K562 (cell line): Measurements from ENCODE around the gene PDLIM7. TPM values are rescaled to one million over a fixed set of nuclear protein-coding genes. Genes with fewer than 3 reads are reported as not detected.

ENCODE experiments used
- ATAC-seq: fragments of 200-7000 bp; cut with Tn5 transposase; 3 replicates; pipeline ENCODE4 v1.9.1; 2020; ENCODE audit warnings: moderate library complexity
- BruUV-seq: library from RNA; stranded (reverse); fragments of 400-500 nt; replicated peaks from 2 replicates; lab custom pipeline; 2021; lab: Mats Ljungman, UMichigan
- CTCF ChIA-PET: fragments of 300-600 bp; formaldehyde crosslinking; extraction: SDS; loops from one replicate; lab custom pipeline; 2021; ENCODE audit warnings: low intra/inter-chr PET ratio; lab: Yijun Ruan, JAX
- POLR2A ChIA-PET: fragments of 300-600, 350-650 bp; sonication (Branson Sonifier 250); formaldehyde crosslinking; extraction: SDS; loops from one replicate; lab custom pipeline; 2021; ENCODE audit warnings: antibody characterized with exemption, inconsistent platforms; lab: Yijun Ruan, JAX
- DNase-seq, 4 experiments: peaks; one replicate each; pipeline versions ENCODE4 v3.0.0 to v3.0.0-alpha.2; 2011 to 2018; ENCODE audit warnings: low spot score in 3 of 4, mixed read lengths in 3 of 4; ENCODE audit errors: extremely low read depth in 1 of 4
- FAIRE-seq: peaks from 2 replicates; lab custom pipeline; 2011; peaks lifted over from hg19 to GRCh38; lab: Jason Lieb, UNC
- H2AFZ ChIP-seq: 2 replicates; pipeline ENCODE4 v1.6.0; 2011; ENCODE audit warnings: low read depth, low read length, control low read depth, inconsistent platforms
- H3K27ac ChIP-seq: fragments of 200-600 bp; 3 replicates; pipeline ENCODE4 v1.8.0; 2011; ENCODE audit warnings: low read depth, mild to moderate bottlenecking, control low read depth, inconsistent platforms, low read length, moderate library complexity, mixed read lengths; ENCODE audit errors: extremely low read depth
- H3K27me3 ChIP-seq, 2 experiments: fragments of 300-600 bp in 1 of 2; 2 replicates in 1 of 2; 3 replicates in 1 of 2; pipeline versions ENCODE4 v1.6.0 to v1.8.0; 2011; ENCODE audit warnings: inconsistent platforms in 2 of 2, low read length in 2 of 2, mild to moderate bottlenecking in 1 of 2, mixed read lengths in 1 of 2, moderate library complexity in 1 of 2; ENCODE audit not compliant: control insufficient read depth in 2 of 2, insufficient read depth in 2 of 2
- H3K36me3 ChIP-seq: fragments of 300-600 bp; 3 replicates; pipeline ENCODE4 v1.8.0; 2011; ENCODE audit warnings: mild to moderate bottlenecking, low read length, inconsistent platforms; ENCODE audit not compliant: control insufficient read depth, insufficient read depth
- H3K4me1 ChIP-seq, 2 experiments: fragments of 200-600 bp in 1 of 2; replicated peaks in 1 of 2; 2 replicates in 1 of 2; 3 replicates in 1 of 2; pipeline versions ENCODE4 v1.5.1 to v1.8.0; 2011; ENCODE audit warnings: inconsistent platforms in 2 of 2, low read length in 2 of 2, mild to moderate bottlenecking in 1 of 2, mixed read lengths in 1 of 2, moderate library complexity in 1 of 2; ENCODE audit not compliant: control insufficient read depth in 2 of 2, insufficient read depth in 2 of 2
- H3K4me2 ChIP-seq: 2 replicates; pipeline ENCODE4 v1.6.1; 2011; ENCODE audit warnings: low read length, control low read depth, inconsistent platforms, mixed read lengths; ENCODE audit not compliant: insufficient read depth
- H3K4me3 ChIP-seq: fragments of 200-600 bp; sonication (generic), shearing (Covaris generic); 2 replicates; pipeline ENCODE4 v1.5.1; 2016; ENCODE audit warnings: control low read depth, inconsistent platforms
- H3K79me2 ChIP-seq: fragments of 200-600 bp; 3 replicates; pipeline ENCODE4 v1.8.0; 2011; ENCODE audit warnings: low read length, inconsistent platforms; ENCODE audit not compliant: control insufficient read depth, insufficient read depth
- H3K9ac ChIP-seq, 2 experiments: 2 replicates each; pipeline versions ENCODE4 v1.6.0 to v1.6.1; 2011; ENCODE audit warnings: low read depth in 2 of 2, low read length in 2 of 2, control low read depth in 1 of 2, inconsistent platforms in 1 of 2, mild to moderate bottlenecking in 1 of 2, mixed read lengths in 1 of 2; ENCODE audit not compliant: insufficient read depth in 1 of 2
- H3K9me1 ChIP-seq: one replicate; pipeline ENCODE4 v1.6.0; 2011; ENCODE audit warnings: inconsistent platforms, mild to moderate bottlenecking, low read length, moderate library complexity; ENCODE audit not compliant: control insufficient read depth, insufficient read depth
- H3K9me3 ChIP-seq: replicated peaks from 2 replicates; pipeline ENCODE4 v1.5.1; 2011; ENCODE audit warnings: low read depth, low read length, inconsistent platforms; ENCODE audit not compliant: control insufficient read depth, insufficient read depth
- H4K20me1 ChIP-seq: replicated peaks from 2 replicates; pipeline ENCODE4 v1.6.1; 2011; ENCODE audit warnings: low read length, inconsistent platforms, mixed read lengths; ENCODE audit not compliant: control insufficient read depth, insufficient read depth
- FOSL1 ChIP-seq: fragments of 200-800 bp; sonication (Bioruptor generic); conservative IDR thresholded peaks from 2 replicates; pipeline ENCODE4 v1.6.1; 2016; ENCODE audit warnings: missing genetic modification characterization, missing compliant biosample characterization
- JUND ChIP-seq, 2 experiments: IDR thresholded peaks; 2 replicates in 1 of 2; 3 replicates in 1 of 2; pipeline ENCODE4 v1.6.1; 2011; ENCODE audit warnings: borderline replicate concordance in 2 of 2, low read depth in 2 of 2, low read length in 2 of 2, improper control_type of control experiment in 1 of 2, missing biosample characterization in 1 of 2, missing genetic modification characterization in 1 of 2, missing genetic modification reagents in 1 of 2
- RBM34 ChIP-seq: fragments of 200-400 bp; formaldehyde crosslinking; IDR thresholded peaks from 2 replicates; pipeline ENCODE4 v1.6.1; 2018; ENCODE audit warnings: low read length, borderline replicate concordance; ENCODE audit not compliant: insufficient read depth
- RFX7 ChIP-seq: fragments of 250-450 bp; sonication (Bioruptor Pico); IDR thresholded peaks from 2 replicates; pipeline ENCODE4 v1.5.1; 2021; ENCODE audit warnings: mild to moderate bottlenecking
- SAFB ChIP-seq: fragments of 200-400 bp; formaldehyde crosslinking; IDR thresholded peaks from 2 replicates; pipeline ENCODE4 v1.6.1; 2017; ENCODE audit warnings: low read depth, low read length, borderline replicate concordance
- SRSF1 ChIP-seq: fragments of 200-400 bp; formaldehyde crosslinking; IDR thresholded peaks from 2 replicates; pipeline ENCODE4 v1.6.1; 2017; ENCODE audit warnings: mild to moderate bottlenecking, low read depth, low read length, moderate library complexity
- SRSF3 ChIP-seq: fragments of 200-400 bp; formaldehyde crosslinking; IDR thresholded peaks from 2 replicates; pipeline ENCODE4 v1.6.1; 2016; ENCODE audit warnings: mild to moderate bottlenecking, low read length, moderate library complexity; ENCODE audit not compliant: insufficient read depth
- WGBS: fragments of 100-300 bp; shearing (Covaris generic); methylation state at CpG from one replicate; pipeline ENCODE4 v1.1.6; 2016; ENCODE audit warnings: low coverage, mixed read lengths; ENCODE audit not compliant: insufficient coverage; ENCODE audit errors: missing lambda C conversion rate; 5-methylcytosine and 5-hydroxymethylcytosine counted together
- in situ Hi-C: fragments of 300-500 bp; cut with MboI; formaldehyde crosslinking; loops from 4 replicates; pipeline ENCODE4 v1.15.0; 2018; ENCODE audit warnings: inconsistent platforms, mixed read lengths
- intact Hi-C: fragments of 100-400 bp; cut with micrococcal nuclease; formaldehyde crosslinking; loops from 2 replicates; pipeline ENCODE4 v1.14.2; 2022
- polyA plus RNA-seq, 8 experiments: library from polyadenylated mRNA; depleted of rRNA in 4 of 8; stranded (reverse) in 5 of 8; unstranded in 3 of 8; fragments of >200 nt; fragmentation: Nextera tagmentation in 2 of 8; fragmentation: Illumina TruSeq in 1 of 8; extraction: Ambion mirVana in 2 of 8; extraction: Trizol in 1 of 8; gene quantifications; 2 replicates each; pipeline versions ENCODE4 v1.2.1 to v1.2.3, GENCODE V29; 2011 to 2014; ENCODE audit warnings: inconsistent platforms in 1 of 8, missing spikeins in 1 of 8
- total RNA-seq, 7 experiments: library from RNA; depleted of rRNA in 6 of 7; stranded (reverse); fragments of >200 nt in 6 of 7; fragmentation: Illumina TruSeq in 2 of 7; extraction: Trizol in 2 of 7; gene quantifications; 2 replicates each; pipeline versions ENCODE4 v1.2.1 to v1.2.3, GENCODE V29; 2011 to 2021; ENCODE audit warnings: low replicate concordance in 1 of 7
- TF ChIP-seq, protein P1 (sequence below): fragments of 450-650 bp; formaldehyde crosslinking; IDR thresholded peaks from 2 replicates; pipeline ENCODE4 v1.4.0; 2020; ENCODE audit warnings: mild to moderate bottlenecking, moderate library complexity

Gene PDLIM7
- total and polyA plus RNA-seq, 9 of the 15 experiments (the other 6 are each of a cell fraction or from before 2014, with no cell fraction given): 2.1 to 124 (median 32.6) TPM

DNA sequence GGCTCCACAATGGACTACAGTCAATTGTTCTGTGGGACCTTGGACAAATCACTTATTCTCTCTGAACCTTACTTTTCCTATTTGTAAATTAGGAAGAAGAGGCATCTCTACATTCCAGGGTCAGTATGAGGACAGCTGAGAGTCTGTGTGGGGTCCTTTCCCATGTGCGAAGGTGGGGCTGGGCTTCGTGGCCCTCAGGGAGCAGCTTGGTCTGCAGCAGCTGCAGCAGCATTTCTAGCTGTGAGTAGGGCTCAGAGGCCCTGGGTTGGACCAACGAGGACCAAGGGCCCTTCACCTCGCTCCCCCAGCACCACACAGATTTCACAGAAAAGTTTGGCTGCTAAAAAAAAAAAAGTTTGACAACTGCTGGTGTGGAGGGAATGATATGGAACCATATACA lies 28.8 kb upstream of the PDLIM7 start:
- no peak for ATAC-seq
- H2AFZ ChIP-seq: no peak overlapping the region
- 91% methylated on average over 4 of the region's 4 CpGs for WGBS
- no peak overlapping the region for H3K4me3 ChIP-seq
- no peak overlapping the region for H3K4me2 ChIP-seq
- no peak for TF ChIP-seq SAFB
- TF ChIP-seq, protein P1, sequence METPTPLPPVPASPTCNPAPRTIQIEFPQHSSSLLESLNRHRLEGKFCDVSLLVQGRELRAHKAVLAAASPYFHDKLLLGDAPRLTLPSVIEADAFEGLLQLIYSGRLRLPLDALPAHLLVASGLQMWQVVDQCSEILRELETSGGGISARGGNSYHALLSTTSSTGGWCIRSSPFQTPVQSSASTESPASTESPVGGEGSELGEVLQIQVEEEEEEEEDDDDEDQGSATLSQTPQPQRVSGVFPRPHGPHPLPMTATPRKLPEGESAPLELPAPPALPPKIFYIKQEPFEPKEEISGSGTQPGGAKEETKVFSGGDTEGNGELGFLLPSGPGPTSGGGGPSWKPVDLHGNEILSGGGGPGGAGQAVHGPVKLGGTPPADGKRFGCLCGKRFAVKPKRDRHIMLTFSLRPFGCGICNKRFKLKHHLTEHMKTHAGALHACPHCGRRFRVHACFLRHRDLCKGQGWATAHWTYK: no peak
- no peak for TF ChIP-seq JUND (IDR thresholded peaks at IDR 0.05; ENCODE audit: borderline replicate concordance, low read depth, low read length)
- no peak for TF ChIP-seq JUND (tag; IDR thresholded peaks at IDR 0.05; ENCODE audit: borderline replicate concordance, low read depth, low read length)
- no peak for TF ChIP-seq SRSF3
- TF ChIP-seq FOSL1: no peak
- TF ChIP-seq SRSF1: no peak
- no peak for TF ChIP-seq RFX7 (CRISPR knock-in tag)
- no peak for TF ChIP-seq RBM34
- TF ChIP-seq, all 486 proteins: peak for 0
- Histone ChIP-seq H3K79me2 (no peaks in the 10 kb centered on the region), H3K27ac (no peak overlapping the region), H3K9me3 (no peaks in the 10 kb centered on the region), H3K36me3 (peaks cover 87% of the 10 kb centered on the region), H3K4me1 (peaks cover 24 to 43% of the 10 kb centered on the region in 2 experiments), H3K9me1 (peaks cover 3% of the 10 kb centered on the region), H3K27me3 (no peaks in the 10 kb centered on the region), H4K20me1 (peaks cover 17% of the 10 kb centered on the region), H3K9ac (peak overlapping the region in 1 of 2 experiments; percentile 46; a peak in 1 of 4 replicates)
- BruUV-seq: no TSS peak
- FAIRE-seq (no peak), DNase-seq (no peak)
- POLR2A ChIA-PET: interaction anchor here (0.7 to 2.0 kb wide), 2 partner anchors 12 to 19 kb away, joined by 3 to 5 read pairs; no protein-coding TSS in a partner anchor
- in situ Hi-C loops (no loop called here), intact Hi-C loops (no loop called here)
- CTCF ChIA-PET: interaction anchor here (0.6 to 0.7 kb wide), 2 partner anchors 11 to 36 kb away, joined by 3 read pairs; no protein-coding TSS in a partner anchor
